ENCODE measurements around the gene SS18.

SS18 gene

DNA sequence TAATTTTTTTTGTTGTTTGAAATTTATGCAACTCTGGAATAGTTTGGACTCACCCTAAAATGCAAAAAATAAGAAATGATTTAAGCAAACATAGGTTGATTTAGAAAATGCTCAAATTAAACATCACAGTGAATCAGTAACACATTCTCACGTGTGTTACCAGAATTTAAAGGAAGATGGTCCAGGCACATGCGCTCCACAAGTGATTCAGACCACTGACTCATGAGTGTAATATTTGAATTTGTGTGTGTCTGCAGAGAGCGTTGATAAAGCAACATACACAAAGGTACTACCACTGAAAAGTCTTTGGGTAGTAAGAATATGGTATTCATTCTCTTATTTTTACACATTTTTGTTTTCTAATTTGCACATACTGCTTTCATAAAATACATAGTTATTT is 7.9 kb downstream of the SS18 start:
- Histone ChIP-seq H3K4me3 (ENCODE audit: low read length, poor library complexity, severe bottlenecking) (no peak overlapping the region), H3K79me2 (ENCODE audit: insufficient read depth, low read length) (peaks cover 87% of the 10 kb centered on the region), H4K20me1 (ENCODE audit: insufficient read depth, low read length, poor library complexity, severe bottlenecking) (peaks cover 44% of the 10 kb centered on the region), H3K4me1 (ENCODE audit: insufficient read depth, low read length, poor library complexity, severe bottlenecking) (peaks cover 44% of the 10 kb centered on the region), H3K4me2 (ENCODE audit: low read depth, low read length, poor library complexity, severe bottlenecking) (no peak overlapping the region), H3K36me3 (ENCODE audit: insufficient read depth, low read length) (peaks cover 49% of the 10 kb centered on the region; the same call in 1 of the 2 replicates), H3K27me3 (ENCODE audit: insufficient read depth, low read length, poor library complexity, severe bottlenecking) (no peaks in the 10 kb centered on the region), H3K9me2 (replicated peaks; ENCODE audit: low read depth, low read length) (no peaks in the 10 kb centered on the region), H3K9ac (ENCODE audit: low read depth, low read length, poor library complexity, severe bottlenecking) (no peak overlapping the region), H3K9me3 (ENCODE audit: insufficient read depth, low read depth, low read length) (no peaks in the 10 kb centered on the region), H2AFZ (ENCODE audit: low read length) (no peak overlapping the region), H3F3A (ENCODE audit: low read depth) (no peaks in the 10 kb centered on the region)
- TF ChIP-seq, protein P1, sequence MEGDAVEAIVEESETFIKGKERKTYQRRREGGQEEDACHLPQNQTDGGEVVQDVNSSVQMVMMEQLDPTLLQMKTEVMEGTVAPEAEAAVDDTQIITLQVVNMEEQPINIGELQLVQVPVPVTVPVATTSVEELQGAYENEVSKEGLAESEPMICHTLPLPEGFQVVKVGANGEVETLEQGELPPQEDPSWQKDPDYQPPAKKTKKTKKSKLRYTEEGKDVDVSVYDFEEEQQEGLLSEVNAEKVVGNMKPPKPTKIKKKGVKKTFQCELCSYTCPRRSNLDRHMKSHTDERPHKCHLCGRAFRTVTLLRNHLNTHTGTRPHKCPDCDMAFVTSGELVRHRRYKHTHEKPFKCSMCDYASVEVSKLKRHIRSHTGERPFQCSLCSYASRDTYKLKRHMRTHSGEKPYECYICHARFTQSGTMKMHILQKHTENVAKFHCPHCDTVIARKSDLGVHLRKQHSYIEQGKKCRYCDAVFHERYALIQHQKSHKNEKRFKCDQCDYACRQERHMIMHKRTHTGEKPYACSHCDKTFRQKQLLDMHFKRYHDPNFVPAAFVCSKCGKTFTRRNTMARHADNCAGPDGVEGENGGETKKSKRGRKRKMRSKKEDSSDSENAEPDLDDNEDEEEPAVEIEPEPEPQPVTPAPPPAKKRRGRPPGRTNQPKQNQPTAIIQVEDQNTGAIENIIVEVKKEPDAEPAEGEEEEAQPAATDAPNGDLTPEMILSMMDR (conservative IDR thresholded peaks at IDR 0.05; ENCODE audit: low read length), result no peak
- no peak for TF ChIP-seq EZH2phosphoT487 (IDR thresholded peaks at IDR 0.05; ENCODE audit: borderline replicate concordance)

GRCh38 chr18:26074246-26074645 is 16.2 kb downstream of the SS18 start:
- Histone ChIP-seq H3K79me2 (ENCODE audit: insufficient read depth, low read length) (peaks cover 76% of the 10 kb centered on the region), H3K9me3 (ENCODE audit: insufficient read depth, low read depth, low read length) (peaks cover 14% of the 10 kb centered on the region), H4K20me1 (ENCODE audit: insufficient read depth, low read length, poor library complexity, severe bottlenecking) (peaks cover 8% of the 10 kb centered on the region), H3K4me3 (ENCODE audit: low read length, poor library complexity, severe bottlenecking) (no peak overlapping the region), H3K4me1 (ENCODE audit: insufficient read depth, low read length, poor library complexity, severe bottlenecking) (peaks cover 6% of the 10 kb centered on the region), H3K4me2 (ENCODE audit: low read depth, low read length, poor library complexity, severe bottlenecking) (no peak overlapping the region), H3K36me3 (ENCODE audit: insufficient read depth, low read length) (peaks cover 75% of the 10 kb centered on the region), H3K9me2 (replicated peaks; ENCODE audit: low read depth, low read length) (no peaks in the 10 kb centered on the region), H3K9ac (ENCODE audit: low read depth, low read length, poor library complexity, severe bottlenecking) (no peak overlapping the region), H3F3A (ENCODE audit: low read depth) (no peaks in the 10 kb centered on the region), H3K27me3 (ENCODE audit: insufficient read depth, low read length, poor library complexity, severe bottlenecking) (peaks cover 11% of the 10 kb centered on the region), H2AFZ (ENCODE audit: low read length) (no peak overlapping the region)
- no peak for TF ChIP-seq EZH2phosphoT487 (IDR thresholded peaks at IDR 0.05; ENCODE audit: borderline replicate concordance)
- TF ChIP-seq, protein P1 (conservative IDR thresholded peaks at IDR 0.05; ENCODE audit: low read length), result no peak

GRCh38 chr18:26073758-26074157 is 16.7 kb downstream of the SS18 start:
- Histone ChIP-seq H3K9me3 (ENCODE audit: insufficient read depth, low read depth, low read length) (peaks cover 14% of the 10 kb centered on the region), H3K36me3 (ENCODE audit: insufficient read depth, low read length) (peaks cover 78% of the 10 kb centered on the region), H3K9ac (ENCODE audit: low read depth, low read length, poor library complexity, severe bottlenecking) (no peak overlapping the region), H3F3A (ENCODE audit: low read depth) (no peaks in the 10 kb centered on the region), H4K20me1 (ENCODE audit: insufficient read depth, low read length, poor library complexity, severe bottlenecking) (peaks cover 8% of the 10 kb centered on the region), H3K9me2 (replicated peaks; ENCODE audit: low read depth, low read length) (no peaks in the 10 kb centered on the region), H3K27me3 (ENCODE audit: insufficient read depth, low read length, poor library complexity, severe bottlenecking) (peaks cover 11% of the 10 kb centered on the region), H3K4me1 (ENCODE audit: insufficient read depth, low read length, poor library complexity, severe bottlenecking) (peaks cover 6% of the 10 kb centered on the region), H3K4me2 (ENCODE audit: low read depth, low read length, poor library complexity, severe bottlenecking) (no peak overlapping the region), H3K4me3 (ENCODE audit: low read length, poor library complexity, severe bottlenecking) (no peak overlapping the region), H3K79me2 (ENCODE audit: insufficient read depth, low read length) (peaks cover 73% of the 10 kb centered on the region), H2AFZ (ENCODE audit: low read length) (no peak overlapping the region)
- no peak for TF ChIP-seq EZH2phosphoT487 (IDR thresholded peaks at IDR 0.05; ENCODE audit: borderline replicate concordance)
- TF ChIP-seq, protein P1 (conservative IDR thresholded peaks at IDR 0.05; ENCODE audit: low read length), result no peak

All from Loucy (cell line).